ENCODE data around the gene TMTC1. TPM values are rescaled to one million over a fixed set of nuclear protein-coding genes. Genes with fewer than 3 reads are reported as not detected.

TMTC1 gene
- total RNA-seq, 1 experiment from 2014 or later, result not detected

DNA sequence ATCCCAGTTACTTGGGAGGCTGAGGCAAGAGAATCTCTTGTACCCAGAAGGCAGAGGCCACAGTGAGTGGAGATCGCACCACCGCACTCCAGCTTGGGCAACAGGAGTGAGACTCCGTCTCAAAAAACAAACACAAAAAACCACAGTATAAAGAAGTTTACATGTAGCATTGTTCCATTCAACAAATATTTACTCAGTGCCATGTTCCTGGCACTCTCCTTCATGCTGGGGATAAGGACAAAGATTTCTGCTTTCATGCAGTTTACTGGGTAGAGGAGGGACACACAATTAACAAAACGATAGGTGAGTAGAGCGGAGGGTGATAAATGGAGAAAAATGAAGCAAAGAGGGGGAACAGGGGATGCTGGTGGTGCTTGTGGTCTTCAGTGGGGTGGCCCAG lies 218.0 kb downstream of the TMTC1 start:
- no peak overlapping the region for H3K4me3 Mint-ChIP-seq (ENCODE audit: unreplicated experiment)
- CTCF ChIA-PET, result no interaction called here
- intact Hi-C loops (cut with micrococcal nuclease; ENCODE audit: unreplicated experiment), result no loop called here
- H3K4me1 Mint-ChIP-seq (ENCODE audit: low read depth, unreplicated experiment), result no peaks in the 10 kb centered on the region
- H3K4me3 ChIP-seq (ENCODE audit: low read depth, low read length), result no peak overlapping the region
- H3K27ac Mint-ChIP-seq (ENCODE audit: unreplicated experiment), result no peak overlapping the region
- BruUV-seq (replicated peaks), result no TSS peak
- H3K36me3 Mint-ChIP-seq (ENCODE audit: insufficient read depth, unreplicated experiment), result no peaks in the 10 kb centered on the region
- POLR2A ChIA-PET, result no interaction called here
- H3K9me3 Mint-ChIP-seq (ENCODE audit: unreplicated experiment), result peaks cover 14% of the 10 kb centered on the region
- no peaks in the 10 kb centered on the region for H3K36me3 ChIP-seq (ENCODE audit: control insufficient read depth, insufficient read depth, low read length)
- peaks cover 13% of the 10 kb centered on the region for H3K27me3 Mint-ChIP-seq (ENCODE audit: insufficient read depth, unreplicated experiment)
- H3K4me1 ChIP-seq, result no peaks in the 10 kb centered on the region
- no peaks in the 10 kb centered on the region for H3K9me3 ChIP-seq
- H3K27me3 ChIP-seq (replicated peaks; ENCODE audit: control insufficient read depth, insufficient read depth, low read length), result no peaks in the 10 kb centered on the region
- no peak for DNase-seq
- TF ChIP-seq, protein P1, sequence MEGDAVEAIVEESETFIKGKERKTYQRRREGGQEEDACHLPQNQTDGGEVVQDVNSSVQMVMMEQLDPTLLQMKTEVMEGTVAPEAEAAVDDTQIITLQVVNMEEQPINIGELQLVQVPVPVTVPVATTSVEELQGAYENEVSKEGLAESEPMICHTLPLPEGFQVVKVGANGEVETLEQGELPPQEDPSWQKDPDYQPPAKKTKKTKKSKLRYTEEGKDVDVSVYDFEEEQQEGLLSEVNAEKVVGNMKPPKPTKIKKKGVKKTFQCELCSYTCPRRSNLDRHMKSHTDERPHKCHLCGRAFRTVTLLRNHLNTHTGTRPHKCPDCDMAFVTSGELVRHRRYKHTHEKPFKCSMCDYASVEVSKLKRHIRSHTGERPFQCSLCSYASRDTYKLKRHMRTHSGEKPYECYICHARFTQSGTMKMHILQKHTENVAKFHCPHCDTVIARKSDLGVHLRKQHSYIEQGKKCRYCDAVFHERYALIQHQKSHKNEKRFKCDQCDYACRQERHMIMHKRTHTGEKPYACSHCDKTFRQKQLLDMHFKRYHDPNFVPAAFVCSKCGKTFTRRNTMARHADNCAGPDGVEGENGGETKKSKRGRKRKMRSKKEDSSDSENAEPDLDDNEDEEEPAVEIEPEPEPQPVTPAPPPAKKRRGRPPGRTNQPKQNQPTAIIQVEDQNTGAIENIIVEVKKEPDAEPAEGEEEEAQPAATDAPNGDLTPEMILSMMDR (IDR thresholded peaks at IDR 0.05; ENCODE audit: insufficient read depth in 1 of 2, low read depth in 1 of 2, low read length in 1 of 2, severe bottlenecking in 1 of 2, unreplicated experiment in 1 of 2), result no peak

DNA sequence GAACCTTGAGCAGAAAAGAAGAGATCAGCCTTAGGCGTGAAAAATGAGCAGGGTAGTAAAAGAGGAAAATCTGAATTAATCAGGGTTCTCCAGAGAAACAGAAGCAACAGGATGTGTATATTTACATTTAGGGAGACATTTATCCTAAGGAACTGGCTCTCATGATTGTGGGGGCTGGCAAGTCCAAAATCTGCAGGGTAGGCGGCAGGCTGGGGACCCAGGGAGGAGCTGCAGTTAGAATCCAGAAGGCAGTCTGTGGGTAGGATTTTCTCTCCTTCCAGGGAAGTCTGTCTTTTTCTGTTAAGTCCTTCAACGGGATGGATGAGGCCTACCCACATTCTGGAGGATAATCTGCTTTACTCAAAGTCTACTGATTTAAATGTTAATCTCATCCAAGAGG lies 218.8 kb downstream of the TMTC1 start:
- peaks cover 14% of the 10 kb centered on the region for H3K9me3 Mint-ChIP-seq (ENCODE audit: unreplicated experiment)
- POLR2A ChIA-PET, result no interaction called here
- H3K27me3 Mint-ChIP-seq (ENCODE audit: insufficient read depth, unreplicated experiment), result peaks cover 16% of the 10 kb centered on the region
- no peaks in the 10 kb centered on the region for H3K36me3 Mint-ChIP-seq (ENCODE audit: insufficient read depth, unreplicated experiment)
- no peak for DNase-seq
- intact Hi-C loops (cut with micrococcal nuclease; ENCODE audit: unreplicated experiment), result no loop called here
- no TSS peak for BruUV-seq (replicated peaks)
- TF ChIP-seq, protein P1 (IDR thresholded peaks at IDR 0.05; ENCODE audit: insufficient read depth in 1 of 2, low read depth in 1 of 2, low read length in 1 of 2, severe bottlenecking in 1 of 2, unreplicated experiment in 1 of 2), result no peak
- CTCF ChIA-PET, result interaction anchor here (0.6 kb wide), 1 partner anchor 14 kb away, joined by 3 read pairs; no protein-coding TSS in a partner anchor
- H3K4me3 Mint-ChIP-seq (ENCODE audit: unreplicated experiment), result no peak overlapping the region
- H3K27ac Mint-ChIP-seq (ENCODE audit: unreplicated experiment), result no peak overlapping the region
- Histone ChIP-seq H3K9me3 (no peaks in the 10 kb centered on the region), H3K27me3 (replicated peaks; ENCODE audit: control insufficient read depth, insufficient read depth, low read length) (no peaks in the 10 kb centered on the region), H3K4me3 (ENCODE audit: low read depth, low read length) (no peak overlapping the region), H3K36me3 (ENCODE audit: control insufficient read depth, insufficient read depth, low read length) (no peaks in the 10 kb centered on the region), H3K4me1 (no peaks in the 10 kb centered on the region)
- no peaks in the 10 kb centered on the region for H3K4me1 Mint-ChIP-seq (ENCODE audit: low read depth, unreplicated experiment)

DNA sequence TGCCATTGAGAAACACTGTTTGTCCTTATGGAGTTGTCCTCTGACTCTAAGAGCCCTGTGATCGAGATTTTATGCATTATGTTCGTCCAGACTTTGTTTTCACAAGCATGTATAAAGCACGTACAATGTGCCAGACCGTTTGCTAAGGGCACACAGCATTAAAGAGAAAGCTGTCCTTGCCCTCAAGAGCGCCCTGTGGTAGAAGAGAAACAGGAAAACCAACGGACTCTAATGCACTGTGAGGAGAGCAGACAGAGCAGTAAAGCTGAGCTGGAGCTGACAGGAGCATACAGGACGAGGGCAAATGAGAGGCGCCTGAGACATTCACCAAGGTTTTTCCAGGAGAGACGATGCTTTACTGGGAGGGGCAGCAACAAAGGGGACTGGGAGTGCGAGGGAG lies 220.1 kb downstream of the TMTC1 start:
- Histone ChIP-seq H3K4me1 (no peaks in the 10 kb centered on the region), H3K27me3 (replicated peaks; ENCODE audit: control insufficient read depth, insufficient read depth, low read length) (no peaks in the 10 kb centered on the region), H3K9me3 (no peaks in the 10 kb centered on the region), H3K36me3 (ENCODE audit: control insufficient read depth, insufficient read depth, low read length) (no peaks in the 10 kb centered on the region), H3K4me3 (ENCODE audit: low read depth, low read length) (no peak overlapping the region)
- no peaks in the 10 kb centered on the region for H3K36me3 Mint-ChIP-seq (ENCODE audit: insufficient read depth, unreplicated experiment)
- H3K4me1 Mint-ChIP-seq (ENCODE audit: low read depth, unreplicated experiment), result no peaks in the 10 kb centered on the region
- ChIA-PET POLR2A (no interaction called here), CTCF (no interaction called here)
- H3K9me3 Mint-ChIP-seq (ENCODE audit: unreplicated experiment), result peaks cover 14% of the 10 kb centered on the region
- H3K4me3 Mint-ChIP-seq (ENCODE audit: unreplicated experiment), result no peak overlapping the region
- H3K27me3 Mint-ChIP-seq (ENCODE audit: insufficient read depth, unreplicated experiment), result peaks cover 16% of the 10 kb centered on the region
- DNase-seq, result no peak
- no peak overlapping the region for H3K27ac Mint-ChIP-seq (ENCODE audit: unreplicated experiment)
- no TSS peak for BruUV-seq (replicated peaks)
- TF ChIP-seq, protein P1 (IDR thresholded peaks at IDR 0.05; ENCODE audit: insufficient read depth in 1 of 2, low read depth in 1 of 2, low read length in 1 of 2, severe bottlenecking in 1 of 2, unreplicated experiment in 1 of 2), result no peak
- intact Hi-C loops (cut with micrococcal nuclease; ENCODE audit: unreplicated experiment), result no loop called here
